Thymus (tissue), 11 donors: Measurements from ENCODE around the gene C13orf46. TPM values are rescaled to one million over a fixed set of nuclear protein-coding genes. Genes with fewer than 3 reads are reported as not detected.

Experiments
- DNase-seq, 9 donors: peaks; one replicate each; pipeline ENCODE4 v3.0.0-alpha.2; 2013; ENCODE audit warnings: low spot score in 9 of 9, low read depth in 6 of 9, missing footprints in 1 of 9
- H3K27ac ChIP-seq, 2 donors: one replicate each; pipeline ENCODE4 v1.5.1; 2013; ENCODE audit warnings: control low read depth in 1 of 2, low read depth in 1 of 2, low read length in 1 of 2, mild to moderate bottlenecking in 1 of 2, moderate library complexity in 1 of 2
- H3K27me3 ChIP-seq, 2 donors: one replicate each; pipeline ENCODE4 v1.5.1; 2013; ENCODE audit warnings: low read length in 1 of 2; ENCODE audit not compliant: control insufficient read depth in 2 of 2, insufficient read depth in 1 of 2
- H3K36me3 ChIP-seq, 2 donors: one replicate each; pipeline ENCODE4 v1.5.1; 2013; ENCODE audit warnings: low read length in 1 of 2, mild to moderate bottlenecking in 1 of 2, moderate library complexity in 1 of 2; ENCODE audit not compliant: control insufficient read depth in 2 of 2, insufficient read depth in 2 of 2
- H3K4me1 ChIP-seq, 2 donors: one replicate each; pipeline ENCODE4 v1.5.1; 2013; ENCODE audit warnings: low read length in 2 of 2; ENCODE audit not compliant: control insufficient read depth in 2 of 2, insufficient read depth in 2 of 2
- H3K4me3 ChIP-seq, 2 donors: one replicate each; pipeline ENCODE4 v1.5.1; 2013; ENCODE audit warnings: low read length in 2 of 2, control low read depth in 1 of 2, mild to moderate bottlenecking in 1 of 2
- H3K9me3 ChIP-seq, 2 donors: one replicate each; pipeline ENCODE4 v1.5.1; 2013; ENCODE audit warnings: low read length in 1 of 2, mild to moderate bottlenecking in 1 of 2; ENCODE audit not compliant: control insufficient read depth in 2 of 2, insufficient read depth in 1 of 2
- WGBS: extraction: QIAGEN DNeasy Blood & Tissue Kit; methylation state at CpG from one replicate; pipeline ENCODE4 v1.1.7; 2013; 5-methylcytosine and 5-hydroxymethylcytosine counted together
- polyA plus RNA-seq: library from polyadenylated mRNA; stranded (reverse); fragments of 200-250 nt; gene quantifications from one replicate; pipeline ENCODE4 v1.2.3, GENCODE V29; 2013
- total RNA-seq: library from RNA; stranded (reverse); fragments of 120-200 nt; gene quantifications from one replicate; pipeline ENCODE4 v1.2.4, GENCODE V29; 2013
- donor health status: healthy.

Gene C13orf46
- total and polyA plus RNA-seq, 2 donors: 0.05 to 1.1 TPM

GRCh38 chr13:113996912-113997745, 23.3 kb upstream of the C13orf46 start:
- H3K4me1 ChIP-seq: no peaks in the 10 kb centered on the region
- H3K4me3 ChIP-seq: no peak overlapping the region
- no peaks in the 10 kb centered on the region for H3K9me3 ChIP-seq
- H3K27me3 ChIP-seq: no peaks in the 10 kb centered on the region
- DNase-seq: no peak
- WGBS: 90% methylated on average over 13 of the region's 13 CpGs
- no peak overlapping the region for H3K27ac ChIP-seq
- peaks cover 16 to 37% of the 10 kb centered on the region in 2 donors for H3K36me3 ChIP-seq

GRCh38 chr13:113996081-113996911, 22.4 kb upstream of the C13orf46 start:
- DNase-seq: no peak
- Histone ChIP-seq H3K27ac (no peak overlapping the region), H3K36me3 (peaks cover 15 to 46% of the 10 kb centered on the region in 2 donors), H3K27me3 (no peaks in the 10 kb centered on the region), H3K4me1 (no peaks in the 10 kb centered on the region), H3K4me3 (no peak overlapping the region), H3K9me3 (no peaks in the 10 kb centered on the region)
- WGBS: 95% methylated on average over 38 of the region's 38 CpGs

- Histone ChIP-seq H3K36me3 (peaks cover 24 to 57% of the 10 kb centered on the region in 2 donors), H3K4me3 (no peak overlapping the region), H3K9me3 (peaks cover 0 to 3% of the 10 kb centered on the region in 2 donors), H3K4me1 (no peaks in the 10 kb centered on the region), H3K27me3 (no peaks in the 10 kb centered on the region), H3K27ac (no peak overlapping the region)
- 97% methylated on average over 23 of the region's 23 CpGs for WGBS
- DNase-seq: no peak
Measured at GRCh38 chr13:113995051-113995601, 21.2 kb upstream of the C13orf46 start.

- Histone ChIP-seq H3K4me3 (no peak overlapping the region), H3K9me3 (peaks cover 0 to 3% of the 10 kb centered on the region in 2 donors), H3K27me3 (no peaks in the 10 kb centered on the region), H3K27ac (no peak overlapping the region), H3K36me3 (peaks cover 22 to 52% of the 10 kb centered on the region in 2 donors), H3K4me1 (no peaks in the 10 kb centered on the region)
- WGBS: 97% methylated on average over 21 of the region's 21 CpGs
- DNase-seq: no peak
Measured at GRCh38 chr13:113992276-113993005, 18.6 kb upstream of the C13orf46 start.

GRCh38 chr13:113991676-113992179, 17.9 kb upstream of the C13orf46 start:
- no peak overlapping the region for H3K27ac ChIP-seq
- DNase-seq: no peak
- peaks cover 0 to 3% of the 10 kb centered on the region in 2 donors for H3K9me3 ChIP-seq
- H3K4me1 ChIP-seq: no peaks in the 10 kb centered on the region
- H3K36me3 ChIP-seq: peaks cover 19 to 49% of the 10 kb centered on the region in 2 donors
- H3K4me3 ChIP-seq: no peak overlapping the region
- 93% methylated on average over 11 of the region's 11 CpGs for WGBS
- H3K27me3 ChIP-seq: no peaks in the 10 kb centered on the region

- Histone ChIP-seq H3K27ac (no peak overlapping the region), H3K27me3 (no peaks in the 10 kb centered on the region), H3K4me3 (no peak overlapping the region), H3K4me1 (no peaks in the 10 kb centered on the region), H3K36me3 (peaks cover 14 to 44% of the 10 kb centered on the region in 2 donors), H3K9me3 (peaks cover 0 to 3% of the 10 kb centered on the region in 2 donors)
- WGBS: 81% methylated on average over 8 of the region's 10 CpGs
- no peak for DNase-seq
Measured at GRCh38 chr13:113991191-113991669, 17.4 kb upstream of the C13orf46 start.

- no peak overlapping the region for H3K27ac ChIP-seq
- H3K27me3 ChIP-seq: no peaks in the 10 kb centered on the region
- peaks cover 14 to 40% of the 10 kb centered on the region in 2 donors for H3K36me3 ChIP-seq
- H3K4me1 ChIP-seq: no peaks in the 10 kb centered on the region
- H3K4me3 ChIP-seq: no peak overlapping the region
- no peak for DNase-seq
- 99% methylated on average over 9 of the region's 9 CpGs for WGBS
- peaks cover 0 to 3% of the 10 kb centered on the region in 2 donors for H3K9me3 ChIP-seq
Measured at GRCh38 chr13:113990321-113990837, 16.5 kb upstream of the C13orf46 start.

GRCh38 chr13:113989585-113990300, 15.9 kb upstream of the C13orf46 start:
- Histone ChIP-seq H3K9me3 (peaks cover 0 to 3% of the 10 kb centered on the region in 2 donors), H3K4me1 (no peaks in the 10 kb centered on the region), H3K36me3 (peaks cover 11 to 34% of the 10 kb centered on the region in 2 donors), H3K4me3 (no peak overlapping the region), H3K27ac (no peak overlapping the region), H3K27me3 (no peaks in the 10 kb centered on the region)
- DNase-seq: no peak
- 93% methylated on average over 8 of the region's 8 CpGs for whole genome bisulfite sequencing
